T-helper 1 cell treated with Interleukin-12 subunit alpha and Interleukin-12 subunit beta and Interleukin-4 antibody, amounts not matched to agents 30 μg/mL and 1 μg/mL, for 36 hours (primary cell): ENCODE measurements around the gene HAUS7.

Source experiments
- H3K27ac Mint-ChIP-seq: one replicate; pipeline ENCODE4 v1.8.0; 2021; ENCODE audit warnings: mild to moderate bottlenecking, mixed read lengths
- H3K27me3 Mint-ChIP-seq: one replicate; pipeline ENCODE4 v1.8.0; 2021; ENCODE audit warnings: low read depth, mixed read lengths
- H3K36me3 Mint-ChIP-seq: one replicate; pipeline ENCODE4 v1.8.0; 2021; ENCODE audit warnings: low read depth, mixed read lengths
- H3K4me1 Mint-ChIP-seq: one replicate; pipeline ENCODE4 v1.8.0; 2021; ENCODE audit warnings: low read depth, mixed read lengths
- H3K4me3 Mint-ChIP-seq: one replicate; pipeline ENCODE4 v1.8.0; 2021; ENCODE audit warnings: mild to moderate bottlenecking, moderate library complexity, mixed read lengths
- H3K9me3 Mint-ChIP-seq: one replicate; pipeline ENCODE4 v1.8.0; 2021; ENCODE audit warnings: mixed read lengths

HAUS7 gene

GRCh38 chrX:153505361-153505760 is 35.0 kb upstream of the HAUS7 start:
- Mint-ChIP-seq H3K36me3 (no peaks in the 10 kb centered on the region), H3K27me3 (no peaks in the 10 kb centered on the region), H3K27ac (no peak overlapping the region), H3K4me3 (no peak overlapping the region), H3K9me3 (no peaks in the 10 kb centered on the region), H3K4me1 (no peaks in the 10 kb centered on the region)

DNA sequence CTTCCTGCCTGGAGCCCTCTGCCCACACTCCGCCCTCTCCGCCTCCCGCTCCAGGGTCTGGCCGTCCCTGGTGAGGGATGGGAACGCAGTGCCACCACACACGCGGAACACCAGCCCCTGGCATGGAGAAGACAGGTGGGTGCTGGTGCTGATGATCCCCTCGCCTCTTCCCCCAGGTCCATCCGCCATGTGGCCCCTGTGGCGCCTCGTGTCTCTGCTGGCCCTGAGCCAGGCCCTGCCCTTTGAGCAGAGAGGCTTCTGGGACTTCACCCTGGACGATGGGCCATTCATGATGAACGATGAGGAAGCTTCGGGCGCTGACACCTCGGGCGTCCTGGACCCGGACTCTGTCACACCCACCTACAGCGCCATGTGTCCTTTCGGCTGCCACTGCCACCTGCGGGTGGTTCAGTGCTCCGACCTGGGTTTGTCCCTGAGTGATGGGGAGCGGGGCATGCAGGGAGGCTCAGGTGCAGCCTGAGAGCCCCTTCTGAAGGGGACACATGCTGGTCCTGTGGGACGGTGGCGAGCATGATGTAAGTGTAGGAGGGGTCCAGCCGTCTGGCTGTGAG is 34.2 kb upstream of the HAUS7 start:
- Mint-ChIP-seq H3K27me3 (no peaks in the 10 kb centered on the region), H3K27ac (no peak overlapping the region), H3K36me3 (no peaks in the 10 kb centered on the region), H3K9me3 (no peaks in the 10 kb centered on the region), H3K4me3 (no peak overlapping the region), H3K4me1 (no peaks in the 10 kb centered on the region)

GRCh38 chrX:153502796-153503195 is 32.4 kb upstream of the HAUS7 start:
- H3K27ac Mint-ChIP-seq: no peak overlapping the region

GRCh38 chrX:153502131-153502530 is 31.8 kb upstream of the HAUS7 start:
- no peak overlapping the region for H3K4me3 Mint-ChIP-seq

More at GRCh38 chrX:153502796-153503195, 32.4 kb upstream of the HAUS7 start:
- no peak overlapping the region for H3K4me3 Mint-ChIP-seq
- H3K36me3 Mint-ChIP-seq: no peaks in the 10 kb centered on the region
- no peaks in the 10 kb centered on the region for H3K4me1 Mint-ChIP-seq
- H3K9me3 Mint-ChIP-seq: no peaks in the 10 kb centered on the region
- no peaks in the 10 kb centered on the region for H3K27me3 Mint-ChIP-seq

GRCh38 chrX:153501530-153501929 is 31.2 kb upstream of the HAUS7 start:
- H3K36me3 Mint-ChIP-seq: no peaks in the 10 kb centered on the region

More at GRCh38 chrX:153502131-153502530, 31.8 kb upstream of the HAUS7 start:
- H3K4me1 Mint-ChIP-seq: no peaks in the 10 kb centered on the region
- no peaks in the 10 kb centered on the region for H3K36me3 Mint-ChIP-seq
- H3K9me3 Mint-ChIP-seq: no peaks in the 10 kb centered on the region
- H3K27me3 Mint-ChIP-seq: no peaks in the 10 kb centered on the region
- no peak overlapping the region for H3K27ac Mint-ChIP-seq

DNA sequence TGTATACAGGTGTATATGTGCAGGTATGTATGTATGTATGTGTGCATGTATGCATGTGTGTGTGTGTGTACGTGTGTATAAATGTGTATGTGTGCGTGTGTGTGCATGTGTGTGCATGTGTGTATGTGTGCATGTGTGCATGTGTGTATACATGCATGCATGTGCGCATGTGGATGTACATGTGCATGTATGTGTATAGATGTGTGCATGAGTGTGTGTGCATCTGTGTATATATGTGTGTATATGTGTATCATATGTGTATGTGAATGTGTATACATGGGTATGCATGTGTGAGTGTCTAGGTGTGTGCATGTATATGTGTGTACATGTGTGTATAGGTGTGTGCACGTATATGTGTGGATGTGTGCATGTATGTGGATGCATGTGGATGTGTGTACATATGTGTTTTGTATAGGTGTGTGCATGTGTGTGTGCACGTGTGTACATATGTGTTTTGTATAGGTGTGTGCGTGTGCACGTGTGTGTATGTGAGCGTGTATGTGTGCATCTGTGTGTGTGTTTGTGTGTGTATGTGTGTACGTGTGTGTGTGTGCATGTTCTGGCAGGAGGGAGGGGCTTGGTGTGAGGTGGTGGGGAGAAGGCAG is 30.4 kb upstream of the HAUS7 start:
- Mint-ChIP-seq H3K27ac (no peak overlapping the region), H3K27me3 (no peaks in the 10 kb centered on the region), H3K4me3 (no peak overlapping the region), H3K4me1 (no peaks in the 10 kb centered on the region), H3K36me3 (no peaks in the 10 kb centered on the region), H3K9me3 (no peaks in the 10 kb centered on the region)

More at GRCh38 chrX:153501530-153501929, 31.2 kb upstream of the HAUS7 start:
- Mint-ChIP-seq H3K4me1 (no peaks in the 10 kb centered on the region), H3K4me3 (no peak overlapping the region), H3K27ac (no peak overlapping the region), H3K27me3 (no peaks in the 10 kb centered on the region), H3K9me3 (no peaks in the 10 kb centered on the region)

- Mint-ChIP-seq H3K9me3 (no peaks in the 10 kb centered on the region), H3K4me1 (no peaks in the 10 kb centered on the region), H3K36me3 (no peaks in the 10 kb centered on the region), H3K27ac (no peak overlapping the region), H3K27me3 (no peaks in the 10 kb centered on the region), H3K4me3 (no peak overlapping the region)
These were observed 29.5 kb upstream of the HAUS7 start for GRCh38 chrX:153499876-153500275.

DNA sequence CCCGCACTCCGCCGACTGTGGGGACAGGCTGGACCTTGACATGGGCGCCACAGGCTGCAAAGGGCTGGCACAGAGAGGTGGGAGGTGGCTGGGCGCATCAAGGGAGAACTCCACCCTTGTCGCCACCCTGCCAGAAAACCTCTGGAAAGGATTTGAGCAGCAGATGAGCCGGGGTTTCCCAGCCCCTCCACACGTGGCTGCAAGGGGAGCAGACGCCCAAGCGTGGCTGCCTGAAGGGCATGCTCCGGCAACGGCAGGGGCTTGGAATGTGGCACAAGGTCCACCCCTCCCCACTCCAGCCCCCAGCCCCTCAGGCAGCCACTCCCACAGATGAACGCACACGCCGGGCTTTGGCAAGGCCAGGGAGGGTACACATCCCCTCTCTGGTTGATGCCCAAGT is 29.0 kb upstream of the HAUS7 start:
- Mint-ChIP-seq H3K27me3 (no peaks in the 10 kb centered on the region), H3K4me1 (no peaks in the 10 kb centered on the region), H3K4me3 (no peak overlapping the region), H3K9me3 (no peaks in the 10 kb centered on the region), H3K27ac (no peak overlapping the region), H3K36me3 (no peaks in the 10 kb centered on the region)

DNA sequence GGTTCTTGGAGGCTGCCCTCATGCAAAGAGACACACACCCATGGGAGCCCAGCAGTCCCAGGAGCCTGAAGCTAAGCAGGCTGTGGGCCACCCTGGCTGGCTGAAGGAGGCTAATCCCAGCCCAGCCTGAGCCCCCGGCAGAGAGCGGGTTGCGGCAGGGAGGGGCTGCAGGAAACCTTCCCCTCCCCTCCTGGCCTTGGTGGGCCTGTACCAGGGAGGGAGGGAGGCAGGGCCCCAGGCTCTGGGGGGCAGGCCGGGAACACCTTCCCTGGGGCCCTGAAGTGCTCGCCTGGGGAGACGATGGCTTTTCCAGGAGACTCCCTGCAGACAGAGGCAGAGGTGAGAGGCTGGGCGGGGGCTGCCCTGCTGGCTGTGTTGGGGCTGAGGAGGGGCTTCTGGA is 28.1 kb upstream of the HAUS7 start:
- Mint-ChIP-seq H3K9me3 (no peaks in the 10 kb centered on the region), H3K4me1 (no peaks in the 10 kb centered on the region), H3K36me3 (no peaks in the 10 kb centered on the region), H3K27ac (no peak overlapping the region), H3K27me3 (no peaks in the 10 kb centered on the region), H3K4me3 (no peak overlapping the region)

- H3K4me1 Mint-ChIP-seq: no peaks in the 10 kb centered on the region
- H3K27ac Mint-ChIP-seq: no peak overlapping the region
- no peak overlapping the region for H3K4me3 Mint-ChIP-seq
- H3K9me3 Mint-ChIP-seq: no peaks in the 10 kb centered on the region
- H3K27me3 Mint-ChIP-seq: no peaks in the 10 kb centered on the region
- no peaks in the 10 kb centered on the region for H3K36me3 Mint-ChIP-seq
These were observed 26.2 kb upstream of the HAUS7 start for GRCh38 chrX:153496590-153496959.

GRCh38 chrX:153495903-153496589 is 25.7 kb upstream of the HAUS7 start:
- H3K27ac Mint-ChIP-seq: no peak overlapping the region
- no peaks in the 10 kb centered on the region for H3K4me1 Mint-ChIP-seq
- no peaks in the 10 kb centered on the region for H3K36me3 Mint-ChIP-seq
- H3K4me3 Mint-ChIP-seq: no peak overlapping the region
- no peaks in the 10 kb centered on the region for H3K9me3 Mint-ChIP-seq
- H3K27me3 Mint-ChIP-seq: no peaks in the 10 kb centered on the region

DNA sequence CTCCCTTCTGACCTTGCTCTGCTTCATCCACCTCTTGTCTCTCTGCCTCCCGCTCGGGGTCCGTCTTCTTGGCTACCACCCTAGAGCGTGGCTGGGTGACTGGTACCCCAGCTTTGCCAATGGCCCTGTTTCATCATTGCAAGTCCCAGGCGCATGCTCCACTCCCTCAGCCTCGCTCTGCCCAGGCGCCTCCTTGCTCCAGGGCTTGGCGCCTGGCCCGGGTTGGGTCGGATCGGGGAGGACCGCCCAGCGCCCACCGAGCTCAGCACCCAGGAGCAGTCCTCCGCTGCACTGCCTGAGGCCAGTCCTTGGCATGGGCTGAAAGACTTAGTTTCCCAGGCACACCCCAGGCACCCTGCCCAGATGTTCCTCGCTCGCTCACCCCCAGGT is 25.0 kb upstream of the HAUS7 start:
- Mint-ChIP-seq H3K27me3 (no peaks in the 10 kb centered on the region), H3K4me3 (no peak overlapping the region), H3K27ac (no peak overlapping the region), H3K4me1 (no peaks in the 10 kb centered on the region), H3K36me3 (no peaks in the 10 kb centered on the region), H3K9me3 (no peaks in the 10 kb centered on the region)

GRCh38 chrX:153494541-153495361 is 24.4 kb upstream of the HAUS7 start, which contains the start of gene BGN:
TSS of gene BGN (plus strand) at chrX:153494980. CDS start at chrX:153504632, 9,652 bp downstream.
- no peaks in the 10 kb centered on the region for H3K36me3 Mint-ChIP-seq
- no peaks in the 10 kb centered on the region for H3K27me3 Mint-ChIP-seq
- H3K4me3 Mint-ChIP-seq: no peak within 1 kb of the TSS
- H3K4me1 Mint-ChIP-seq: no peaks in the 10 kb centered on the region
- no peak within 1 kb of the TSS for H3K27ac Mint-ChIP-seq
- H3K9me3 Mint-ChIP-seq: no peaks in the 10 kb centered on the region

DNA sequence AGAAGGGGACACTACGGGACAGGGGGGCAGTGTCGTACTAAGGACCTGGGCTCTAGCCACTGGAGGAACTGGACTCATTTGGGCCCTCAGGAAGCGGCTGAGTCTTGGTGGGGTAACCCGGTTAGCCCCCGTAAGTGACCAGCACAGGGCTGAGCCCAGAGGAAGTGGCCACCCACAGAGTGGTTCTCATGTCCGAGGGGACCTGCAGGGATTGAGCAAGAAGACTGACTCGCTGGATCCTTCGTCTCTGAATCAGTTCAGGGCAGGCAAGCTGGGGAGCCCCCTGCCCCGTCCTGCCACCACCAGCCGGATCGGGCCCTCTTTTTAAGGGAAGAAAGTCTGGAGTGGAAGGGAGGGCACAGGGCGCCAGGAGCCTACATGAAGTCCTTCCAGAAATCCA is 23.7 kb upstream of the HAUS7 start:
- H3K4me1 Mint-ChIP-seq: no peaks in the 10 kb centered on the region
- H3K4me3 Mint-ChIP-seq: no peak overlapping the region
- H3K27ac Mint-ChIP-seq: no peak overlapping the region
- H3K36me3 Mint-ChIP-seq: no peaks in the 10 kb centered on the region
- no peaks in the 10 kb centered on the region for H3K27me3 Mint-ChIP-seq
- H3K9me3 Mint-ChIP-seq: no peaks in the 10 kb centered on the region
